HEK293 (cell line): Measurements from ENCODE around the gene MGAT2.

Experiments used
- CTCF ChIA-PET: fragments of 350-600 bp; formaldehyde crosslinking; extraction: SDS; loops from one replicate; lab custom pipeline; 2021; ENCODE audit warnings: antibody characterized with exemption; lab: Yijun Ruan, JAX
- POLR2A ChIA-PET: fragments of 300-600 bp; formaldehyde crosslinking; extraction: SDS; loops from one replicate; lab custom pipeline; 2020; ENCODE audit warnings: antibody characterized with exemption, inconsistent platforms; lab: Yijun Ruan, JAX
- H3K27ac ChIP-seq: fragments of 200-500 bp; sonication (Bioruptor generic); 2 replicates; pipeline ENCODE4 v1.5.1; 2014; ENCODE audit warnings: low read depth, low read length, control low read depth, inconsistent platforms; ENCODE audit errors: extremely low read depth
- H3K36me3 ChIP-seq, 2 experiments: fragments of 200-500 bp in 1 of 2; sonication (Bioruptor generic) in 1 of 2; 1 replicate in 1 of 2; 2 replicates in 1 of 2; pipeline ENCODE4 v1.5.1; 2014 to 2017; ENCODE audit warnings: inconsistent platforms in 2 of 2, low read length in 2 of 2; ENCODE audit not compliant: control insufficient read depth in 2 of 2, insufficient read depth in 1 of 2
- H3K4me1 ChIP-seq: fragments of 200-500 bp; sonication (Bioruptor generic); 2 replicates; pipeline ENCODE4 v1.5.1; 2014; ENCODE audit warnings: mild to moderate bottlenecking, low read length, inconsistent platforms; ENCODE audit not compliant: control insufficient read depth, insufficient read depth
- H3K4me3 ChIP-seq: 2 replicates; pipeline ENCODE4 v1.5.1; 2011; ENCODE audit warnings: low read depth, mild to moderate bottlenecking, control low read depth, low read length, moderate library complexity
- H3K9me3 ChIP-seq: fragments of 200-500 bp; sonication (Bioruptor generic); 2 replicates; pipeline ENCODE4 v1.5.1; 2014; ENCODE audit warnings: low read depth, low read length, inconsistent platforms; ENCODE audit not compliant: control insufficient read depth, insufficient read depth
- BCL11B ChIP-seq: fragments of 450-650 bp; formaldehyde crosslinking; IDR thresholded peaks from 2 replicates; pipeline ENCODE4 v1.5.1; 2016; ENCODE audit warnings: low read depth, missing biosample characterization, missing genetic modification characterization
- MYNN ChIP-seq: fragments of 450-650 bp; formaldehyde crosslinking; IDR thresholded peaks from 2 replicates; pipeline ENCODE4 v1.5.1; 2016; ENCODE audit warnings: missing biosample characterization, missing genetic modification characterization, borderline replicate concordance
- SCRT2 ChIP-seq: fragments of 450-650 bp; formaldehyde crosslinking; IDR thresholded peaks from 2 replicates; pipeline ENCODE4 v1.5.1; 2016; ENCODE audit warnings: missing biosample characterization, missing genetic modification characterization
- TRIM28 ChIP-seq: IDR thresholded peaks from 2 replicates; pipeline ENCODE4 v1.6.1; 2011; ENCODE audit warnings: low read length, control low read depth, borderline replicate concordance
- ZBTB7A ChIP-seq: fragments of 450-650 bp; formaldehyde crosslinking; IDR thresholded peaks from 2 replicates; pipeline ENCODE4 v1.5.1; 2016; ENCODE audit warnings: low read depth, missing biosample characterization, missing genetic modification characterization
- ZIC2 ChIP-seq: fragments of 450-650 bp; formaldehyde crosslinking; IDR thresholded peaks from 2 replicates; pipeline ENCODE4 v1.5.1; 2016; ENCODE audit warnings: missing biosample characterization, missing genetic modification characterization
- ZNF24 ChIP-seq: fragments of 450-650 bp; formaldehyde crosslinking; IDR thresholded peaks from 2 replicates; pipeline ENCODE4 v1.5.1; 2016; ENCODE audit warnings: missing biosample characterization, missing genetic modification characterization
- ZNF473 ChIP-seq: fragments of 450-650 bp; formaldehyde crosslinking; IDR thresholded peaks from 2 replicates; pipeline ENCODE4 v1.5.1; 2017; ENCODE audit warnings: missing biosample characterization, missing genetic modification characterization
- ZNF530 ChIP-seq: fragments of 450-650 bp; formaldehyde crosslinking; IDR thresholded peaks from 2 replicates; pipeline ENCODE4 v1.5.1; 2016; ENCODE audit warnings: low read depth, missing biosample characterization, missing genetic modification characterization
- TF ChIP-seq, protein P1 (sequence below): fragments of 450-650 bp; formaldehyde crosslinking; IDR thresholded peaks from 2 replicates; pipeline ENCODE4 v1.5.1; 2017; ENCODE audit warnings: missing biosample characterization, mild to moderate bottlenecking, missing genetic modification characterization, moderate library complexity
- TF ChIP-seq, protein P2 (sequence below): fragments of 450-650 bp; formaldehyde crosslinking; IDR thresholded peaks from 2 replicates; pipeline ENCODE4 v1.5.1; 2017; ENCODE audit warnings: missing biosample characterization, missing genetic modification characterization
- TF ChIP-seq, protein P3 (sequence below): fragments of 450-650 bp; formaldehyde crosslinking; IDR thresholded peaks from 2 replicates; pipeline ENCODE4 v1.5.0; 2017; ENCODE audit warnings: missing biosample characterization, missing genetic modification characterization, borderline replicate concordance
- TF ChIP-seq, protein P4 (sequence below): fragments of 450-650 bp; formaldehyde crosslinking; IDR thresholded peaks from 2 replicates; pipeline ENCODE4 v1.5.1; 2016; ENCODE audit warnings: missing biosample characterization, missing genetic modification characterization
- TF ChIP-seq, protein P5 (sequence below): fragments of 450-650 bp; formaldehyde crosslinking; IDR thresholded peaks from 2 replicates; pipeline ENCODE4 v1.5.1; 2016; ENCODE audit warnings: missing biosample characterization, missing genetic modification characterization
- TF ChIP-seq, protein P6 (sequence below): IDR thresholded peaks from 2 replicates; pipeline ENCODE4 v1.6.1; 2011; ENCODE audit warnings: mild to moderate bottlenecking, low read depth, low read length, borderline replicate concordance

Gene MGAT2

DNA sequence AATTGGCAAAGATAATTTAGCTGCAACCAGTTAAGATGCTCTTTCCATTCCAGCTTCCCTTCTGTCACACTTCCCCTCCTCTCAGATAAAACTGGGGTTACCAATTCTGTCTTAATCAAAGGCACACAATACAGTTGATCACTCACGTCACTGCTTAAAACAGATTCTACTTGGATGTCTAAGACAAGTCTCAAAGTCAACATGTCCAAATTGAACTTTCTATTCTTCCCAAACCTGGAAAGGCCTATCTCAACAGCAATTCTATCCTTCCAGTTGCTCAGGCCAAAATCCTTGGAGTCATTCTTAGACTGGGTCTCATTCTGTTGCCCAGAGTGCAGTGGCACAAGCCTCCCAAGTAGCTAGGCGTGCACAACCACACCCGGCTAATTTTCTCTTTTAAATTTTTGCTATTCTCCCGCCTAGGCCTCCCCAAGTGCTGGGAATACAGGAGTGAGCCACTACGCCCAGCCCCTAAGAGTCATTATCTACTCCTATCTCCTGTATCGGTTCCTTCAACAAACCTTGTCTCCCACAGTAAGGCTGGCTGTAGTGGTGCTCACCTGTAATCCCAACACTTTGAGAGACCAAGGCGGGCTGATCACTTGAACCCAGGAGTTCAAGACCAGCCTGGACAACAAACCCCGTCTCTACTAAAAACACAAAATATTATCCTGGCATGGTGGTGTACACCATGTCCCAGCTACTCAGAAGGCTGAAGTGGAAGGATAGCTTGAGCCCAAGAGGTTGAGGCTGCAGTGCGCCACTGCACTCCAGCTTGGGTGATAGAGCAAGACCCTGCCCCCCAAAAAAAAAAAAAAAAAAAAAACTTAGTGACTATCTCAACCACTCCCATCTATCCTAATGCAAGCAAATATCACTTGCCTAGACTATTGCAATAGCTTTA is 39.1 kb upstream of the MGAT2 start:
- ChIA-PET CTCF (no interaction called here), POLR2A (interaction anchor here (0.6 kb wide), 2 partner anchors 12 to 562 kb away, joined by 3 read pairs; no protein-coding TSS in a partner anchor)
- Histone ChIP-seq H3K9me3 (no peaks in the 10 kb centered on the region), H3K36me3 (peaks cover 34 to 45% of the 10 kb centered on the region in 2 experiments), H3K4me3 (no peak overlapping the region), H3K4me1 (peaks cover 11% of the 10 kb centered on the region), H3K27ac (no peak overlapping the region)
- TF ChIP-seq, protein P1, sequence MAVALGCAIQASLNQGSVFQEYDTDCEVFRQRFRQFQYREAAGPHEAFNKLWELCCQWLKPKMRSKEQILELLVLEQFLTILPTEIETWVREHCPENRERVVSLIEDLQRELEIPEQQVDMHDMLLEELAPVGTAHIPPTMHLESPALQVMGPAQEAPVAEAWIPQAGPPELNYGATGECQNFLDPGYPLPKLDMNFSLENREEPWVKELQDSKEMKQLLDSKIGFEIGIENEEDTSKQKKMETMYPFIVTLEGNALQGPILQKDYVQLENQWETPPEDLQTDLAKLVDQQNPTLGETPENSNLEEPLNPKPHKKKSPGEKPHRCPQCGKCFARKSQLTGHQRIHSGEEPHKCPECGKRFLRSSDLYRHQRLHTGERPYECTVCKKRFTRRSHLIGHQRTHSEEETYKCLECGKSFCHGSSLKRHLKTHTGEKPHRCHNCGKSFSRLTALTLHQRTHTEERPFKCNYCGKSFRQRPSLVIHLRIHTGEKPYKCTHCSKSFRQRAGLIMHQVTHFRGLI: no peak
- TF ChIP-seq, protein P2, sequence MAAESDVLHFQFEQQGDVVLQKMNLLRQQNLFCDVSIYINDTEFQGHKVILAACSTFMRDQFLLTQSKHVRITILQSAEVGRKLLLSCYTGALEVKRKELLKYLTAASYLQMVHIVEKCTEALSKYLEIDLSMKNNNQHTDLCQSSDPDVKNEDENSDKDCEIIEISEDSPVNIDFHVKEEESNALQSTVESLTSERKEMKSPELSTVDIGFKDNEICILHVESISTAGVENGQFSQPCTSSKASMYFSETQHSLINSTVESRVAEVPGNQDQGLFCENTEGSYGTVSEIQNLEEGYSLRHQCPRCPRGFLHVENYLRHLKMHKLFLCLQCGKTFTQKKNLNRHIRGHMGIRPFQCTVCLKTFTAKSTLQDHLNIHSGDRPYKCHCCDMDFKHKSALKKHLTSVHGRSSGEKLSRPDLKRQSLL (tag by site-specific recombination): peak; percentile 67; the same call in 1 of the 2 replicates
- TF ChIP-seq, all 188 proteins: peak for 1

DNA sequence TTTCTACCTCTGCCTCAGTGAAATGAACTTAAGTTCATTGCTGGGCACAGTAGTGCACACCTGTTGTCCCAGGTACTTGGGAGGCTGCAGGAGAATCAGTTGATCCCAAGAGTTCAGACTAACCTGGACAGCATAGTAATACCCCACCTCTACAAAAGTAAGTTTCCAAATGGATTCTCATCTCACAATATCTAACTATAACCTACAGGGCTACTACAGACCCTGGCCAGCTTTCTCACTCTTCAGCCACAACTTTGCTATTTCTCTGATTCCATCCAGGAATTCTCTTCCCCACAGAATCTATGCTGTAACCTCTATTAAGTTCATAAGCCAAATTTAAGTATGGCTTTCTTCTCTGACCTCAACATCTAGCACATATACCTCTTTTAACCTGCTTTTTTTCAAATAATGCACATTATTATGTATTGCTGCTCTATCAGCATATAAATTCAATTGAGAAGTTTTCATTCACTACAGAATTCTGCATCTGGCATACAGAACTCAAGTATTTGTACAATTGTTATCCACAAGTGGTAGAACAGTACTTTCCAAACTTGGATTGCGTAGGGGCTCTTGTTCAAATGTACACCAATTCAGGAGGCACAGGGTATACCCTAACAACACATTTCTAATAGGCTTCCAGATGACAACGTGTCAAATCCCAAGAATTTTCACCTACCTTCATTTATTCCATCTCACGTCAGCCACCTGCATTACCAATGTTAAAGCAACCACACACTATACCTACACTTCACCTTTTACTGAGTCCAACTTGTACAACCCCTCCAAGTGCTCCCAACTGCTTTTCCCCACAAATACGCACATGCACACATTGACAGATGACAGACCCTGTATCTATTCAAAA is 38.3 kb upstream of the MGAT2 start:
- Histone ChIP-seq H3K4me3 (no peak overlapping the region), H3K36me3 (peaks cover 29 to 36% of the 10 kb centered on the region in 2 experiments), H3K27ac (no peak overlapping the region), H3K4me1 (peaks cover 11% of the 10 kb centered on the region), H3K9me3 (no peaks in the 10 kb centered on the region)
- ChIA-PET POLR2A (interaction anchor here (0.6 kb wide), 1 partner anchor 563 kb away, joined by 3 read pairs; no protein-coding TSS in a partner anchor), CTCF (no interaction called here)
- no peak for TF ChIP-seq BCL11B (tag by site-specific recombination)
- TF ChIP-seq SCRT2 (tag by site-specific recombination): 0 out of 2 replicates have a peak, but pooled peaks have one; percentile 33

DNA sequence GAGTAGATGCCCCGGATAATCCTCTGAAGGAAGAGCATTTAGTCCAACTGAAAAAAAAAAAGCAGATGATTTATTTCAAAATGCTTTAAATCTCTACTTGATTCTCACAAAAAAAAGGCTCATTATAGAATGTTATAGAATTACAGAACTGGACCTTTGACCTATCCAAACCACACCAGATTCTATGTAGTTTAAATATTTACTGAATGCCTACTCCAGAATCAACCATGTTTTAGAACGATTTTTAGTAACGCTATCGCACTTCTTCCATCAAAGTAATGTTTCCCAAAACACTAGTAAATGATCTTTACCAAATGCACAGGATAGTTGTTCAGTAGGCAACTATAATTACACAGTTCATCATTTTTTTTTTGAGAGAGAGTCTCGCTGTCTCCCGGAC is 37.0 kb upstream of the MGAT2 start:
- H3K9me3 ChIP-seq: no peaks in the 10 kb centered on the region
- CTCF ChIA-PET: no interaction called here
- POLR2A ChIA-PET: interaction anchor here (1.0 kb wide), 1 partner anchor 11 kb away, joined by 3 read pairs; no protein-coding TSS in a partner anchor
- no peak overlapping the region for H3K4me3 ChIP-seq
- TF ChIP-seq ZIC2 (tag by site-specific recombination): no peak
- TF ChIP-seq ZNF24 (tag by site-specific recombination): no peak
- TF ChIP-seq, protein P3, sequence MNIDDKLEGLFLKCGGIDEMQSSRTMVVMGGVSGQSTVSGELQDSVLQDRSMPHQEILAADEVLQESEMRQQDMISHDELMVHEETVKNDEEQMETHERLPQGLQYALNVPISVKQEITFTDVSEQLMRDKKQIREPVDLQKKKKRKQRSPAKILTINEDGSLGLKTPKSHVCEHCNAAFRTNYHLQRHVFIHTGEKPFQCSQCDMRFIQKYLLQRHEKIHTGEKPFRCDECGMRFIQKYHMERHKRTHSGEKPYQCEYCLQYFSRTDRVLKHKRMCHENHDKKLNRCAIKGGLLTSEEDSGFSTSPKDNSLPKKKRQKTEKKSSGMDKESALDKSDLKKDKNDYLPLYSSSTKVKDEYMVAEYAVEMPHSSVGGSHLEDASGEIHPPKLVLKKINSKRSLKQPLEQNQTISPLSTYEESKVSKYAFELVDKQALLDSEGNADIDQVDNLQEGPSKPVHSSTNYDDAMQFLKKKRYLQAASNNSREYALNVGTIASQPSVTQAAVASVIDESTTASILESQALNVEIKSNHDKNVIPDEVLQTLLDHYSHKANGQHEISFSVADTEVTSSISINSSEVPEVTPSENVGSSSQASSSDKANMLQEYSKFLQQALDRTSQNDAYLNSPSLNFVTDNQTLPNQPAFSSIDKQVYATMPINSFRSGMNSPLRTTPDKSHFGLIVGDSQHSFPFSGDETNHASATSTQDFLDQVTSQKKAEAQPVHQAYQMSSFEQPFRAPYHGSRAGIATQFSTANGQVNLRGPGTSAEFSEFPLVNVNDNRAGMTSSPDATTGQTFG (tag by site-specific recombination): no peak
- no peak for TF ChIP-seq ZBTB7A (tag by site-specific recombination)
- no peak for TF ChIP-seq ZNF530 (tag by site-specific recombination)
- TF ChIP-seq, protein P4, sequence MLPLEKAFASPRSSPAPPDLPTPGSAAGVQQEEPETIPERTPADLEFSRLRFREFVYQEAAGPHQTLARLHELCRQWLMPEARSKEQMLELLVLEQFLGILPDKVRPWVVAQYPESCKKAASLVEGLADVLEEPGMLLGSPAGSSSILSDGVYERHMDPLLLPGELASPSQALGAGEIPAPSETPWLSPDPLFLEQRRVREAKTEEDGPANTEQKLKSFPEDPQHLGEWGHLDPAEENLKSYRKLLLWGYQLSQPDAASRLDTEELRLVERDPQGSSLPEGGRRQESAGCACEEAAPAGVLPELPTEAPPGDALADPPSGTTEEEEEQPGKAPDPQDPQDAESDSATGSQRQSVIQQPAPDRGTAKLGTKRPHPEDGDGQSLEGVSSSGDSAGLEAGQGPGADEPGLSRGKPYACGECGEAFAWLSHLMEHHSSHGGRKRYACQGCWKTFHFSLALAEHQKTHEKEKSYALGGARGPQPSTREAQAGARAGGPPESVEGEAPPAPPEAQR (tag by site-specific recombination): no peak
- TF ChIP-seq, protein P5, sequence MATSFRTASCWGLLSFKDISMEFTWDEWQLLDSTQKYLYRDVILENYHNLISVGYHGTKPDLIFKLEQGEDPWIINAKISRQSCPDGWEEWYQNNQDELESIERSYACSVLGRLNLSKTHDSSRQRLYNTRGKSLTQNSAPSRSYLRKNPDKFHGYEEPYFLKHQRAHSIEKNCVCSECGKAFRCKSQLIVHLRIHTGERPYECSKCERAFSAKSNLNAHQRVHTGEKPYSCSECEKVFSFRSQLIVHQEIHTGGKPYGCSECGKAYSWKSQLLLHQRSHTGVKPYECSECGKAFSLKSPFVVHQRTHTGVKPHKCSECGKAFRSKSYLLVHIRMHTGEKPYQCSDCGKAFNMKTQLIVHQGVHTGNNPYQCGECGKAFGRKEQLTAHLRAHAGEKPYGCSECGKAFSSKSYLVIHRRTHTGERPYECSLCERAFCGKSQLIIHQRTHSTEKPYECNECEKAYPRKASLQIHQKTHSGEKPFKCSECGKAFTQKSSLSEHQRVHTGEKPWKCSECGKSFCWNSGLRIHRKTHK (tag by site-specific recombination): no peak
- TF ChIP-seq, protein P6, sequence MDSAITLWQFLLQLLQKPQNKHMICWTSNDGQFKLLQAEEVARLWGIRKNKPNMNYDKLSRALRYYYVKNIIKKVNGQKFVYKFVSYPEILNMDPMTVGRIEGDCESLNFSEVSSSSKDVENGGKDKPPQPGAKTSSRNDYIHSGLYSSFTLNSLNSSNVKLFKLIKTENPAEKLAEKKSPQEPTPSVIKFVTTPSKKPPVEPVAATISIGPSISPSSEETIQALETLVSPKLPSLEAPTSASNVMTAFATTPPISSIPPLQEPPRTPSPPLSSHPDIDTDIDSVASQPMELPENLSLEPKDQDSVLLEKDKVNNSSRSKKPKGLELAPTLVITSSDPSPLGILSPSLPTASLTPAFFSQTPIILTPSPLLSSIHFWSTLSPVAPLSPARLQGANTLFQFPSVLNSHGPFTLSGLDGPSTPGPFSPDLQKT: no peak
- TF ChIP-seq TRIM28: no peak
- no peak for TF ChIP-seq ZNF473 (tag by site-specific recombination)
- no peak for TF ChIP-seq MYNN (tag by site-specific recombination)
- peaks cover 26 to 31% of the 10 kb centered on the region in 2 experiments; a peak in 2 of 3 replicates for H3K36me3 ChIP-seq
- H3K4me1 ChIP-seq: peaks cover 11% of the 10 kb centered on the region
- no peak overlapping the region for H3K27ac ChIP-seq
